SIG-M5 (cell line): ENCODE results near the gene RAPGEF4.
A peak's percentile ranks its signal among the peaks of the same experiment; 100 is the strongest.

Source experiments
- DNase-seq: peaks from one replicate; lab custom pipeline; 2025; lab: John Stamatoyannopoulos, UW

RAPGEF4 gene

DNA sequence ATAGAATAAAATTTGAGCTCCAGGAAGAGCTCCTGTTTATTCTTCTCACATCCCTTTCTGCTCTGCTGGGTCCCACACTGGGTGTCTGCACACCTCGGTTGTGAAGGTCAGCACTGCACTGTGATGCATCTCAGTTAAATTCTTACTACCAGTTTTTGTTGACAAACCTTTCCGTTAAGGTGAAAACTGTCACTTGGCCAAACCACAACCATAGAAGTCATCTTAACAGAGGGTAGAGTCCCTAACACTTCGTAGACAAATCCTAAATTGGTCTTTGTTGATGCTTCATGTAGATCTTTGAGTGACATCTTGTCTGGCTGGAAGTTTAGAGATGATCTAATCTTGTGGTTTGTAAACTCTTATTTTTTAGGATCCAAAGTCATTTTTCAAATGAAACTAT lies 172.6 kb downstream of the RAPGEF4 start:
- no peak for DNase-seq

DNA sequence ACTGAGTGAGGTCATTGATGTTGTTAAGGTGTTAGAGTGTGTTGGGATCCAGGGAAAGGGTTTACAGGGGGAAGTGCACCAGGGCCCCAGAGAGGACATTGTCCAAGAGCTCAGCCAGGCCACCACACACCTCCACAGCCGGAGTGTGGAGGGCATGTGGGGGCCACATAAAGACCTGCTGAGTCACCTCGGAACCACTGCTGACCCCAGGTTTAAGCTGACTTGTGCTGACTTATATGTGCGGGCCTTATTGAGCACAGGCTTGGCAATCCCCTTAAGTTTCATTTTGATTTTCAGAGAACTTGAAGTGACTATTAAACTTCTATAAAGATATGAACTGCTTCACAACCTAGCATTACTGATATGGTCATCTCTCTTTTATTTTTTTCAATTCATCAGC lies 173.8 kb downstream of the RAPGEF4 start:
- DNase-seq = no peak

DNA sequence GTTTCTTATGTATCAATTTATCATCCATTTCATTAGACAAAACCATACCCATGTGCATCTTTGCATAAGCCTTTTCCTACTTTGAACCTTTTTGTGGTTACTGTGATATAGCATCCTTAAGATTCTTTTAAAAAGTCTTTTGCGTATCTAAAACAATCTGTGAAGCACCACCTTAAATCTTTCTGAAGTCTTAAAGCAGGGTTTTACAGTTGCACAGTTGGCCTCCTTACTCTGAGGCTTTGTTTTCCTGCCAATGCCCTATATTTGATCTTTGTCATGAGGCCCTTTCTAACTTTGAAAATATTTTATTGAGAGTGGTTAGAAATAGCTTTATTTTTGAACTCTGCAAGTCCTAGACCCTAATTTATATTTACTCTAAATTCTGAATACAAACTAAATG lies 176.6 kb downstream of the RAPGEF4 start:
- no peak for DNase-seq

DNA sequence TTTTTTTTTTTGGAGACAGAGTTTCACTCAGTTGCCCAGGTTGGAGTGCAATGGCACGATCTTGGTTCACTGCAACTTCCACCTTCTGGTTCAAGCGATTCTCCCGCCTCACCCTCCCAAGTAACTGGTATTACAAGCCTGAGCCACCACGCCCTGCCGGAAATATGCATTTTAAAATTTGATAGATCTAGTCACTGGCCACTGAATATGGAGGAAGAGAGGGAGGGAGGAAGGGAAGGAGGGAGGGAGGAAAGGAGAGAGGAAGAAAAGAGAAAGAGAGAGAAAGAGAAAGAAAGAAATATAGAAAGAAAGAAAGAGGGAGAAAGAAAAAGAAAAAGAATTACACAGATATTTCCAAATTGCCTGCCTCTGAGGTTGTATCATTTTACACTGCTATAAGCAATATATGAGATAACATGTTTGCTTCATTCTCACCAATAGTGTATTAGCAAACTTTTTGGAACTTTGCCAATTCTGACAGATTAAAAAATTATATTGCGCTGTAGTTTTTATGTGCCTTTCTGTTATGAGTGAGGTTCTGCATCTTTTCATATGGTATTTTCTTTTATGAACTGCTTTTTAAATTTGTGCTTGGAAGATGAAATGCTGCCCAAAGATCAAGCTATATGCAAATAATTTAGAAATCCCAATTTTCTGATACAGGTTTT lies 178.8 kb downstream of the RAPGEF4 start:
- no peak for DNase-seq

DNA sequence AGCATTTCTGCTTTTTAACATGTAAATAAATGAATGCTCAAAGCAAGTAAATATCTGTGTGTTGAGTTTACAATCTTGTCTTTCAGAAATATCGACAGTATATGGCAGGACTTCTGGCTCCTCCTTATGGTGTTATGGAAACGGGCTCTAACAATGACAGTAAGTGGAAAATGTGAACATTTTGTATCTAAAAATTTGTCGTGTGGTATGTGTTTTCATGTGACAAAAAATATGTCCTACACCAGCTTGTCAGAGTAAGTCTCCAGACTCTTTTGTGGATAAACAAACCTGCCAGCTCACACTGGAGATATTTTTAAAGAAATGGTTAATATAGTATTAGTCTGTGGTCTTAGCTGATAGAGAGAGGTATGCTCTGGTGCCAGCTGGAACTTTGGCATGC lies 182.1 kb downstream of the RAPGEF4 start:
- DNase-seq = no peak

DNA sequence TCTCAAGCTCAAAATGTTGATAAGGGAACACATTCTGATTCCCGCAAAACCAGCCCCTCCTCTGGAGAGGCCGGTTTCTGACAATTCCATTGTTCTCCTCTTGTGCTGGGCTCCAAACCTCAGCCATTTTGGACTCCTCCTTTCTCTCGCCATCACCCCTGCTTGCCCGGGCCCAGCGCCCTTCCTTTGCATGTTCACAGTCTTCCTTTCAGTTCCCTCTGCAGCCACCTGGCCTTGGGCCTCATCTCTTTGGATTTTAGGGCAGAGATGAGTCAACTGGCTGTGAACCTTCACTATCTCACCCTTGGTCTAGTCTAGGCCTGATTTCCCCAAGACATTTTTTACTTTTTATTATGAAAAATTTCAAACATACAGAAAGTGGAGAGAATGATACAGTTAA lies 184.1 kb downstream of the RAPGEF4 start:
- DNase-seq = no peak

DNA sequence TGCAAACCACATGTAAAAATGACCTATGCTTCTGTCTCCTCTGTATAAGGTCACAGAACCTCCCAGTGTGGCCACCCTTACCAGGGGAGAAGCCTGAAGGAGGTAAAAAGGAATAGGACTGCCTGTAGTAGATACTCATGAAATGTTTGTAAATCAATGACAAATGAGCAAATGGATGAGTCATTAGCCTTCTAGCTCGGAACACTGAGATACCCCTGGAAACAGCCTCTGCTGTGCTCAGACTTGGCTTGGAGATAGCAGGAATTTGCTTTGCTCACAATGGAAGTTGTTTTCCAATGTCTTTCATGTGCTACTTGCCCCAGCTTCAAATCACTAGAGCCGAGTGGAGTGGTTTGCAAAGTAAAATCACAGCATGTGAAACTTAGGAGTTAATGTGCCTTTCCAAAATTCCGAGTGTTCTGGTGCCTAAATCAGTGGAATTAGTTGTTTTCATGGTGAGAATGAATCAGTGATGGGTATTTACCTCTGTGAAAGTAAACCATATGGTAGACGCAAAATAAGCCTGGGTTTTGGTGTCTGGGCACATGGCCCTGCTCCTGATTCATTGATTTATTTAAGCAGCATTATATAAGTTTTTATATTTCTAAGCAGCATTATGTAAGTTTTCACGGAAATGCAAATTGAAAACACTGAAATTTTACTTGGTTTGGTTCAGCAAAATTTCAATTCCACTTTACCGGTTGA lies 186.0 kb downstream of the RAPGEF4 start:
- no peak for DNase-seq

DNA sequence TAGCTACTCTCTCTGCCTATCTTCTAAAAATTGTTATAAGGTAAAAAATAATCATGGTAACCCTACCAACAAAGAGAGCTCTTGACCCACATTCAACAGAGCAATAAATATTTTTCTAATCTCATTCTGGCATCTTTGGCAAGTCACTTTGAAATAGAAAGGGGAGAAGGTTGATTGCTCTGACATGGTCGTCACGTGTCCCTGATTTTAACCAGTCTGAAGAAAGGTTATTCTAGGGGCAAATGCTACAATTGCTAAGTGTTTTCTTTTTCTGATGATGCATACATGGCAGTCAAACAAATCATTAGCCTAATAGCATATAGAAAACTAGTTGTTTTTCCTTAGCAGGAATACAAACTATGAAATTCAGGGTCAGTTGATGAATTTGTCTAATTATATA lies 186.7 kb downstream of the RAPGEF4 start:
- no peak for DNase-seq

DNA sequence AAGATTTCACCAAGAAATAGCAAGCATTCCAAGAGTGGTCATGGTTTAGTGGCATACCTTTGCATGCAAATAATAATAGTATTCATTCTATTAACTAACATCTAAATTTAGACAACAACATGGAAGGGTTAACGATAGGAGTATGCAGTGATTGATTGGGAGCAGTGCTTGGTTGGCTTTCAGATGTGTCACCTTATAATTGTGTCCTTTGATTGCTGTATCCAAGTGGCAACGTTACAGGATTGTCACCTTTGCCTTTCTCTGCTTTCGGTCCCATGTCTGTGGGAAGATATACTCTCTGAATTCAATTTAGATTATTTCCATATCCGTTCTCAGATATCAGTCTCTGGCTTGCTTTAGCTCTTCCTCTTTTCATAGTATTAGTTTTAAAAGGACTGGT lies 187.2 kb downstream of the RAPGEF4 start:
- no peak for DNase-seq

DNA sequence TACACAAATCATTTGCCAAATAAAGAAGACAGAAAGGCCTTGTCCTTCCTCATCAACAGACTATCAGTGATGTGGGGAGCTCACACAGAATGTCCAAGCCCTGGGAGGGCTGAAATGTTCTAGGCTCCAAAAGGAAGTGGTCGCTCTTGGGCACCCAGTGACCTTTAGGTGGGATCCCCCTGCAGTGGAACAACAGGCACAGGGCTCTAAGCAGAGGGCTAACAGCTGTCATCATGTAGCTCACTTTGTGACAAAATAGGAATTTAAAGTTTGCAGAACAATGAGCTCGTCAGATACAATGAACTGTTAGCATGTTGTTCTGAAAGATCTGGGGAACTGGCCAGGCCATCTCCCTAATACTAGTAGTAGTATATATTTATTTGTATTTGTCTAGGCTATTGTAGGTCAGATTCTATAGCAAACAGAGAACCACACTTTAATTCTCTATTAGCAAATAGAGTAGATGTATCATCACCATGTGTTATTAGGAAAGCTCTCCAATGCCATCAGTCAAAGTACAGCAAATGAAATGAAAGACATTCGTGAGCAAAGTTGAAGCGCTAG lies 188.5 kb downstream of the RAPGEF4 start:
- DNase-seq = no peak

DNA sequence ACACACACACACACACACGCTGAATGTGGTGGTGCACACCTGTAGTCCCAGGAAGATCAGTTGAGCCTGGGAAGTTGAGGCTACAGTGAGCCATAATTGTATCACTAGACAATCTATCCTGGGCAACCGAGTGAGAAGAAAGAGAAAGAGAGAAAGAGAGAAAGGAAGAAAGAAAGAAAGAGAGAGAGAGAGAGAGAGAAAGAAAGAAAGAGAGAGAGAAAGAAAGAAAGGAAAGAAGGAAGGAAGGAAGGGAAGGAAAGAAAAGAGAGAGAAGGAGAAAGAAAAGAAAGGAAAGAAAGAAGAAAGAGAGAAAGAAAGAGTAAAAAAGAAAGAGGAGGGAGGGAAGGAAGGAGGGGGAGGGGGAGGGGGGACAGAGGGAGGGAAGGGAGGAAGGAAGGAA lies 190.0 kb downstream of the RAPGEF4 start:
- no peak for DNase-seq

DNA sequence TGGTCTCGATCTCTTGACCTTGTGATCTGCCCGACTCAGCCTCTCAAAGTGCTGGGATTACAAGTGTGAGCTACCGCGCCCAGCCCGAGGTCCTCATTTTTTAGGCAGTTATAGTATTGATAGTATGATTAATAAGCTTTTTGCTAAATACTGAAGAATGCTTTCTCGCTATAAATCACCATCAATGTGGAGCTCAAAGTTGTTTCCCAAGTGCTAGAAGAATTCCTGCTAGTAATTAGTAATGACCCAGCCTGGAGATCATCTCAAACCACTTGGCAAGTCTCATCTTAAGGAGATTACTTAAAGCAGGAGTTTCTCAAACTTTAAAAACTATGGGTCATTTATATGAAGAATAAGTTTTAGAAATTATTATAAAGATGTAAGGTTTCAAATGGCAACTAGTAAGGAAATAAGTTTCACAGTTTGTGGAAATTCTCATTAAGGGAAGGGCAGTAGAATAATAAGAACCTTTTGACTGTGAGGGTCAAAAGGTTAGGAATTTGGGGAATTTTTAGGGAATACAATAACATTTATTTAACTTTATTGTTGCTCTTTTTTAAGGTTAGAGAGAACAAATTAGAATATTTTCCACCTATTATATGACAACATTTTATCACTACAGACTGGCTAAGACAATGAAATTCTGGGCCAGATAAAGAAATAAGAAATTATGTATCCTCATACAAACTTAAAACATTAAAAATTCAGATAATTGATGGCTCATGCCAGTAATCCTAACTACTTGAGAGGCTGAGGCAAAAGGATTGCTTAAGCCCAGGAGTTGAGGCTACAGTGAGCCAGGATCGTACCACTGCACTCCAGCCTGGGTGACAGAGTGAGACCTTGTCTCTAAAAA lies 191.4 kb downstream of the RAPGEF4 start:
- no peak for DNase-seq

DNA sequence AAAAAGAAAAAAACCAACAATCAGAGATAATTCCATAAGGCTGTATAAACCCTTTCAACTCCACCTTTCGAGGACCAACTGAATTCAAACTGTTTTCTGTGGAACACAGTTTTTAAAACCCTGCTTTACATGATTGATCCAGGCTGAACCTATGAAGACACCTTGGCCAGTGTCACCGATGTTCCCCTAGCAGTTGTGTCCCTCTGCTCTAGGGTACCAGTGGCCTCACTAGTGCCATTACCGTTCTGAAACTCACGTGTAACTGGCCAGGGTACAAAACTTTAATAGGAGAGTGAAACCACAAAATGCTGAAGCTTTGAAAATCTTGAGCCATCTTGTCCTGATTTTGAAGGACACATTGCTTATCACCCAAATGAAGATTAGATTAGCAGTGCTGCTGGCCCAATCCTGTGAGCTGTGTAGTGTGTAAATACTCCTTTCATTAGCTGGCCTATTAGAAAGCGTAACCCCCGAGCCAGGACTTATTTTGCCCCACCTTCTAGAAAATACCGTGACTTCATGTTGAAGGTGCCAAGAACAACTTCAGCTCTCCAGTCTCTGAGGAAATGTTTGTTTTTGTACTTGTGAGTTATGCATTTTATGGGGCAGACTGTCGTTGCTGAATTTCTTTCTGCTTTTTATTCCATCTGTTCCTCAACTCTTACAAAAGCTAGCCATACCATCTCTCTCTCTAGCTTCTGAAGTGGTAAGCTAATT lies 192.2 kb downstream of the RAPGEF4 start:
- DNase-seq = no peak

DNA sequence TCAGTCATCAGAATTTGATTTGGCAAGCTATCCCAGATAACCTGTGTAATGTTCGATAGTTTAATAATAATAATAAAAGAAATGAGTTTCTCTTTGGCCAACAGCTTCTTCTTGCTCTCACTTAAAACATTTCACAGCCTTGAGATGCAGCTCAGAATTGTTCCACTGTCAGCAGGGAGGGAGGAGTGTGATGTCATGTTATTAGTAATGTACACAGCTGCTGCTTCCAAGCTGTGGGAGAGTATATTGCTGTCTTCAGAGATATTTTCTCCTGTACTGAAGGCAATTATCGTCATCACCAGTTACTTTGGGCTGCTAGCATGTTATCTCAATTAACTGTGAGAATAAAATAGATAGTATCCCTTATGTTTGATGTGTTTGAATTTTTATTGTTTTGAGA lies 193.1 kb downstream of the RAPGEF4 start:
- no peak for DNase-seq

DNA sequence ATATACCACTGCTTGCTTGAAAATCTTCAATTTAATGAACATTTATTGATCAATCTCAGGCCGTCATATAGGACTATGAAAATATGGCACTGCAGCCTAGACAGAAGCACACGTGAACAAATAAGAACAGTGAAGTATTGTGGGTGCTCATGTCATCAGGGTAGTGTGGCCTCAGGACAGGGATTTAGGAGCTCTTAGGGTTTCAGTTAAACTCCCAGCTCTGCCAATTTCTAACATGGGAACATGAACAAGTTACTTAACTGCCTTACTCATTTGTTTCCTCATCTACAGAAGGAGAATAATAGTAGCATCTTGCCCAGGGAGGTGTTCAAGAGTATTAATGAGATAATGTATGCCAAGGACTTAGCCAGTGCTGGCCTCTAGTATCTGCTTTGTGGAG lies 194.0 kb downstream of the RAPGEF4 start:
- no peak for DNase-seq

DNA sequence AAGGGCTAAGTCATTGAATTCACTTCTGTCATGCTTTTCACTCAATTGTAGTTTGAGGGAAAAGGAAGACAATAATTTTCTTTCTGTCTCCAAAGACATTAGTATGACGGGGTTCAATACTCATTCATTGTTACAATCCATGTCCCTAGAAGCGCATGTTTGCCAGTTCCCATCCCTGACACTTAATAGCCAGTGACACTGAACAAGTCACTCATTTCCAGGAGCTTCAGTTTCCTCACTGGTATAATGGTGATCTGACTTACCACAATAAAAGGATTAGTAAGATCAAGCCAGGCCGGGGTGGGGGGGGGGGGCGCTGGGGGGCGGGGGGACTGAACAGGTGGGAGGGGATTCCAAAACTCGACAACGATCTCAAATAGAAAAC lies 195.2 kb downstream of the RAPGEF4 start:
- no peak for DNase-seq

DNA sequence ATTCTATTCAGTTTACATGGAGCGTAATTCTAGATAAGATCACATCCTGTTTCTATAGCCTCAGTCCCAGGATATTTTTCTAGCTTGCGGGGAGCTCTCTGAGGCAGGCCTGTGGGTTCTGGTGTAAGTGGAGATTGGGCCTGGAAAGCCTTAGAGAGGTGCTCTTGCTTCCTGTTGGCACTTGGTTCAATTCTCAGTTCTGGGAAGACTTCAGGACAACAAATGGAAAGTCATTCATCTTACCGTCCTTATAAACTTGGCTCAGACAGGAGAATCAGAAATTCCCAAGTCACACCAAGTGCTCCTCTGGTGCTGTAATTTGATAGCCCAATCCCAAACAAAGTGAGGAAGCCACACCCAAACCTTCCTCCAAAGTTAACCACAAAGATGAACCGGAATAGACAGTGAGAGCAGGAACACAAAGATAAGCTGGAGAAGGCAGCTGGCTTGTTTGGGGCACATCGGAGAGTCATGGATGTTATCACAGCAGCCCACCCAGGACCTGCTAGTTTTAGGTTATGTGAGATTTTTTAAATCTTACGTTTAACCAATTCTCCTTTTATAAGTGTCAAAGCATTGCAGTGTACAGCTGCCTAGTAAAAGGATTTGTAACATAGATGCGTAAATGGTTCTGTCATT lies 195.7 kb downstream of the RAPGEF4 start:
- no peak for DNase-seq

DNA sequence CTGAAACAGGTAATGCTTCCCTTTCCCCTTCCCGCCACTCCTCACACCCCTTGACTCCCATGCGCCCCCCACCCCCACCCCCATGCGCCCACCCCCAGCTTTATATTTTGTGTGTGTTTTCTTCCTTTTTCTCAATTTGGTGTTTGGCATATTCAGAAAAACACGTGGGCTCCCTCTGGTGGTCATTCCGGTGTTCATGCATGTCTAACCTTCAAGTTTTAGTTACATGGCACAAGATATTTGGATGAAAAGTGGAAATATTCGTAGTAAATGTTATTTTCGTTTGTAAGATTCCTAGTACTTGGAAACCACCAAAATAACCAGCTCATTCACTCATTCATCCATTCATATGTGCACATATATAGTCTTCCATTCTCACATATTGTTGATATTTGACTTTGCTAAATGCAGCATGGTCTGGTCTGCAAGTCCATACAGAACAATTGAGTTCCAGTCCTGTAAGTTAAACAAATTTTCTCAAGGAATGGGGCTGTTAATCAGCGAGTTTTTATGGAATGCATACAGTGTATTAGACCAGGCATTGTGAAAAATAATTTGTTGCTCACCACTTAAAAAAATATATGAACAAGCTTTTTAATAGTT lies 196.4 kb downstream of the RAPGEF4 start:
- peak; percentile 9 for DNase-seq

DNA sequence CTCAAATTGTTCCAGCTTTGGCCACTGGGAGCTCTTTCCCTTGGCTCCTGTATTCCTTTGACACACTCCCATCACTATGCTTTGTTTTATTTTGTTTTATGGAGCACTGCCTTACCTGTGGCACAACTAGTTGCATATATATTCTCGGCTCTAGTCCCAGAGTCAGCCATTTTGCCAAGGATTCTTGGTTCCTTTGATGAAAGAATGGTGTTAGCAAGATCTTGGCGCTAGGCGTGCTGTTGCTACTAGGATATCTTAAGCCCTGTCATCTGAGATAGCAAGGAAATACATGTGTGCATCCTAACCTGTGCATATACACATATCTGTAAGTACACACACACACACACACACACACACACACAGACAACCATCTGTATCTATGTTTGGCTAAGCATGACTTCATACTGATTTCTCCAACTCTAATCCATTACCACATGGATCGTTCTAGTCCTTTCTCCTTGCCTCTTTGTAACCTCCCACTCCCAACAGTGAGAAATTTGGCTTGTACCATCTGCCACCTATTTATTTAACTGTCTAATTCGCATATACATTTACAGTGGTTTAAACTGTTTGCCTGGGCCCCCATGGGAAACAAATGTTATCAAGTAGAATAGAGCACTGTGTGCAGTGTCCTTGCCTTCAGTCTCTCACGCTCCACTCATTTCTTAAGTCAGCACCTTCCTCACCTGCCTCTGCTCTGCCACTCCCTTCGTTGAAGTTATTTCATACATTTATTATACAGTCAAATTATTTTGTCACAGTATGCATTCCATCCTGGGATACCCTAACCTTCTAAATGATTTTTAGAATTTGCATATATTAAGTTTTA lies 202.5 kb downstream of the RAPGEF4 start:
- DNase-seq = no peak

DNA sequence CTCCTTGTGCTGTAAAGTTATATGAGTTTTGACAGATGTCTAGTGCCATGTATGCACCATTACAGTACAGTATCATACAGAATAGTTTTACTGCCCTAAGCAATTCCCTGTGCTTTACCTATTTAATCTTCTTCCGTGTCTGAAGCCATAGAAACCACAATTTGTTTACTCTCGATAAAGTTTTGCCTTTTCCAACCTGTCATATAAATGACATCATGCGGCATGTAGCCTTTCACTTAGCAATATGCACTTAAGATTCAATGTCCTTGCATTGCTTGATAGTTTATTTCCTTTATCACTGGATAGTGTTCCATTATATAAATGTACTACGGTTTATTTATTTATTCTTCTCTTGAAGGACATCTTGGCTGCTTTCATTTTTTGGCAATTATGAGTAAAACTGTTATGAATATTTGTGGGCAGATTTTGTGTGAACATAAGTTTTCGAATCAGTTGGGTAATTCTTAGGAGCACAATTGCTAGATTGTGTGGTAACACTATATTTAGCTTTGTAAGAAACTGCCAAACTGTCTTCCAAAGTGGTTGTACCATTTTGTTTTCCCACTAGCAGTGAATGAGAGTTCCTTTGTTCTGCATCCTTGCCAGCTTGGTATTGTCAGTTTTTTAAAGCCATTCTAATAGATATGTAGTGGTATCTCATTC lies 203.2 kb downstream of the RAPGEF4 start:
- no peak for DNase-seq
